Activated CD8-positive, alpha-beta T cell treated with anti-CD3 and anti-CD28 coated beads for 36 hours (primary cell): Measurements from ENCODE around the gene DSE. TPM values are rescaled to one million over a fixed set of nuclear protein-coding genes. Genes with fewer than 3 reads are reported as not detected.

Source experiments
- ATAC-seq: fragments of 200-7000 bp; cut with Tn5 transposase; one replicate; pipeline ENCODE4 v1.10.0; 2021; ENCODE audit warnings: mild to moderate bottlenecking, moderate library complexity
- CTCF ChIA-PET: fragments of 350-600 bp; sonication (Branson Sonifier 250); formaldehyde crosslinking; loops from one replicate; lab custom pipeline; 2021; ENCODE audit warnings: antibody characterized with exemption; lab: Charles Lee
- POLR2A ChIA-PET: fragments of 350-600 bp; sonication (Branson Sonifier 250); formaldehyde crosslinking; loops from one replicate; lab custom pipeline; 2021; ENCODE audit warnings: antibody characterized with exemption; lab: Charles Lee
- DNase-seq: peaks from one replicate; pipeline ENCODE4 v3.0.0-alpha.2; 2020
- H3K27ac Mint-ChIP-seq: one replicate; pipeline ENCODE4 v1.8.0; 2021; ENCODE audit warnings: mild to moderate bottlenecking, mixed read lengths
- H3K27me3 Mint-ChIP-seq: one replicate; pipeline ENCODE4 v1.8.0; 2021; ENCODE audit warnings: mixed read lengths
- H3K36me3 Mint-ChIP-seq: one replicate; pipeline ENCODE4 v1.8.0; 2021; ENCODE audit warnings: low read depth, mixed read lengths
- H3K4me1 Mint-ChIP-seq: one replicate; pipeline ENCODE4 v1.8.0; 2021; ENCODE audit warnings: low read depth, mixed read lengths
- H3K4me3 Mint-ChIP-seq: one replicate; pipeline ENCODE4 v1.8.0; 2021; ENCODE audit warnings: mild to moderate bottlenecking, moderate library complexity, mixed read lengths
- H3K9me3 Mint-ChIP-seq: one replicate; pipeline ENCODE4 v1.8.0; 2021; ENCODE audit warnings: mixed read lengths
- intact Hi-C: fragments of 100-400 bp; cut with micrococcal nuclease; formaldehyde crosslinking; loops from one replicate; pipeline ENCODE4 v1.10.0; 2022
- total RNA-seq, 2 experiments: library from RNA; stranded (reverse); gene quantifications; one replicate each; pipeline ENCODE4 v1.2.3, GENCODE V29; 2021
- TF ChIP-seq, protein P1 (sequence below): fragments of 200-600 bp; IDR thresholded peaks from one replicate; pipeline ENCODE4 v1.8.0; 2022; ENCODE audit warnings: antibody characterized with exemption, mild to moderate bottlenecking

The DSE gene
- total RNA-seq, 2 experiments from 2014 or later = 5.3 to 5.4 TPM

DNA sequence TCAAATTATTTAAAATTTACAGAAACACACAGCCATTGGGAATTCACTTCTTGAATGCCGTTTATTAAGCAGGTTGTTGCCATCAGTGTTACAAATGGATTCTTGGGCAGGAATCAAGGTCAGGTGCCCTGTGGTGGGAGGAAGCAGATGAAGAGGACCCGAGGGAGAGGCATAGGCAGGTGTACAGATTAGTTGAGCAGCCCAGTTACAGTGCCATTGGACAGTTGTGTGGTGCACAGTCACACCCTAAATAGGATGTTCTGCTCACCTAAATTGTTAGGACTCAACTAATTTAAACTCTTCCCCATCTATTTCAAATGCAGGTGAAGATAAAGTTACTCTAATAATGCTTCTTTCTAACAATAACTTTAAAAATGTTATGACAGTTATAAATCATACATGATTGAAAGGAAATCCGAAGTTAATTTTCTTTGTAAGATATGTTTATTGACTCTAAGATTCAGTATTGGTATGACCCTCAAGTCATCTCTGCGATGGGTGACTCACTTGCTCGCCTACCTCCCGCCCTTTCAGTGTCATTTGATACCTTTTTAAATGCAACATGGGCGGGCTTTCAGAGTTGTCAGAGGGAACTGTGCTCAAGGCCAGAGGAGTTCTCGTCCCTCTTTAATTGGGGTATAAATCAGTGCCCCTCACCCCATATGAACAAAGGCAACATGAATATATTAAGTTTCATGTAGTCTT lies 35.1 kb downstream of the DSE start:
- ATAC-seq (peak; percentile 75), DNase-seq (peak; percentile 37)
- no peak overlapping the region for H3K4me3 Mint-ChIP-seq
- CTCF ChIA-PET = interaction anchor here (0.6 to 0.9 kb wide), 2 partner anchors 13 to 89 kb away, joined by 3 read pairs; no protein-coding TSS in a partner anchor
- no peaks in the 10 kb centered on the region for H3K36me3 Mint-ChIP-seq
- TF ChIP-seq, protein P1, sequence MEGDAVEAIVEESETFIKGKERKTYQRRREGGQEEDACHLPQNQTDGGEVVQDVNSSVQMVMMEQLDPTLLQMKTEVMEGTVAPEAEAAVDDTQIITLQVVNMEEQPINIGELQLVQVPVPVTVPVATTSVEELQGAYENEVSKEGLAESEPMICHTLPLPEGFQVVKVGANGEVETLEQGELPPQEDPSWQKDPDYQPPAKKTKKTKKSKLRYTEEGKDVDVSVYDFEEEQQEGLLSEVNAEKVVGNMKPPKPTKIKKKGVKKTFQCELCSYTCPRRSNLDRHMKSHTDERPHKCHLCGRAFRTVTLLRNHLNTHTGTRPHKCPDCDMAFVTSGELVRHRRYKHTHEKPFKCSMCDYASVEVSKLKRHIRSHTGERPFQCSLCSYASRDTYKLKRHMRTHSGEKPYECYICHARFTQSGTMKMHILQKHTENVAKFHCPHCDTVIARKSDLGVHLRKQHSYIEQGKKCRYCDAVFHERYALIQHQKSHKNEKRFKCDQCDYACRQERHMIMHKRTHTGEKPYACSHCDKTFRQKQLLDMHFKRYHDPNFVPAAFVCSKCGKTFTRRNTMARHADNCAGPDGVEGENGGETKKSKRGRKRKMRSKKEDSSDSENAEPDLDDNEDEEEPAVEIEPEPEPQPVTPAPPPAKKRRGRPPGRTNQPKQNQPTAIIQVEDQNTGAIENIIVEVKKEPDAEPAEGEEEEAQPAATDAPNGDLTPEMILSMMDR = no peak
- H3K9me3 Mint-ChIP-seq = no peaks in the 10 kb centered on the region
- H3K4me1 Mint-ChIP-seq = peaks cover 4% of the 10 kb centered on the region
- POLR2A ChIA-PET = interaction anchor here (1.2 kb wide), 1 partner anchor 18 kb away, joined by 3 read pairs; no protein-coding TSS in a partner anchor
- intact Hi-C loops = no loop called here
- no peak overlapping the region for H3K27ac Mint-ChIP-seq
- no peaks in the 10 kb centered on the region for H3K27me3 Mint-ChIP-seq

DNA sequence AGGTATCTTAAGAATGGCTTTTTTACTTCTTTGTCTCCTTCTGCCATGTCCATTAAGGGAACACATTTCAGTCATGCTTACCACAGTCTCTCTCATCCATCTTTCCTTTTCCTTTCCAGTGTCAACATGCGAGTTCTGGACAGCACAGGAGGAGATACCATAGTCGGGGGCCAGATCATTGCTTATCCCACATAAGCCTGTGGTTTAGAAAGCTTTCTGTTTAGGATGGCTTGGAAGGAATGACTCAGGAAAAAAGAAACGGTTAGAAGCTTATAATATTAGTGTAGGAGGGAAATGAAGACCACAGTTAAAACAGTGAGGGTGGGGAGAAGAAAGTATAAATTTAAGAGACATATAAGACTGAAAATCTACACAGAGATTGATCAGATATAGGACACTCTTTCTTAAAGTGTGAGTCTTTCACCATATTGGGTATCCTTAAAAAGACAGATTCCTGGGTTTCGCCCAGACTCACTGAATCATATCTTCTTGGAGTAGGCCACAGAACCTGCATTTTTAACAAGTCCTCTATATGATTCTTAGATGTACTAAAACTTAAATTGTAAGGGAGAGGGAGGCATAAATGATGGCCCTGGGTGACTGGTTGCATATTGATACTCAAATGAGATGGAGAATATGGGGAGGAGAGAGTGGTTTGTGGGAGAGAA lies 36.1 kb downstream of the DSE start:
- H3K36me3 Mint-ChIP-seq = no peaks in the 10 kb centered on the region
- peaks cover 4% of the 10 kb centered on the region for H3K4me1 Mint-ChIP-seq
- ATAC-seq = no peak
- CTCF ChIA-PET = no interaction called here
- intact Hi-C loops = no loop called here
- no peak for DNase-seq
- no peak overlapping the region for H3K4me3 Mint-ChIP-seq
- POLR2A ChIA-PET = interaction anchor here (1.2 kb wide), 1 partner anchor 17 kb away, joined by 3 read pairs; no protein-coding TSS in a partner anchor
- no peak overlapping the region for H3K27ac Mint-ChIP-seq
- TF ChIP-seq, protein P1 = no peak
- no peaks in the 10 kb centered on the region for H3K27me3 Mint-ChIP-seq
- no peaks in the 10 kb centered on the region for H3K9me3 Mint-ChIP-seq

DNA sequence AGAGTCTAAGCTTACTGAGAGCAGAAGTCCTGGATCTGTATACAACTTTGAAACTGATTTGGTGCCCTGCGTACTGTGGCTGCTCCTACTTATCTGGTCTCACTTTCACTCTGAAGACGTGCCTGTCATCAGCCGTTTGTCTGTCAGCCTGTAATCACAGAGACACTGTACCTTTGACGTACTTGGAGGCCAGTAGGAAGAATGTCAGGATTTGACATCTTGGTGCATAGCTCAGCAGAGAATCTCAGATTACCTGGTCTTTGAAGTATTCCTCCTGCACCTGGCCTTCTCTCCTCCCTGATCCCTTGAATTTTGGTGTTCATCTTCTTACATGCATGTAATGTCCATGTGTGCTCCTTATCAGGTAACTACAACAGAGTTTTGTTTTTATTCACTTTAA lies 37.7 kb downstream of the DSE start:
- ChIA-PET CTCF (no interaction called here), POLR2A (no interaction called here)
- Mint-ChIP-seq H3K4me1 (peaks cover 4% of the 10 kb centered on the region), H3K4me3 (no peak overlapping the region), H3K27ac (no peak overlapping the region), H3K36me3 (no peaks in the 10 kb centered on the region), H3K27me3 (no peaks in the 10 kb centered on the region), H3K9me3 (no peaks in the 10 kb centered on the region)
- ATAC-seq = no peak
- TF ChIP-seq, protein P1 = no peak
- no peak for DNase-seq
- intact Hi-C loops = no loop called here

DNA sequence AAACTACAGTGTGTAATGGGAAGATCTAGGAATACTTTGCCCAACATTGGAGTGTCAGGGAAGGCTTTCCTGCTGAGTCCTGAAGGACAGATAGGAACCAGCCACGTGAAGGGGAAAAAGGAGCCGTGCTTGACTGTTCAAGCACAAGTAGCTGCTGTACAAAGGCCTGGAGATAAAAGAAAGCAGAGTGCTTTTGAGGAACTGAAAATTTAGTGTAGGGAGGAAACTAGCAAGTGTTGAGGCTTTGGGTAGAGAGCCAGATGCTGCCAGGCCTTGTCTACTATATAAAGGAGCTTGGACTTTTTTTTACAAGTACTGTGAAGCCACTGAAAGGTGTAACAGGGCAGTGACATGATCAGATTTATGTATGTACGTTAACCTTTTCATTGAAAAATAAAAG lies 39.0 kb downstream of the DSE start:
- ChIA-PET CTCF (interaction anchor here (1.1 kb wide), 1 partner anchor 35 kb away, joined by 3 read pairs; no protein-coding TSS in a partner anchor), POLR2A (no interaction called here)
- no peaks in the 10 kb centered on the region for H3K9me3 Mint-ChIP-seq
- intact Hi-C loops = no loop called here
- no peak for DNase-seq
- H3K27ac Mint-ChIP-seq = no peak overlapping the region
- H3K4me1 Mint-ChIP-seq = peaks cover 4% of the 10 kb centered on the region
- TF ChIP-seq, protein P1 = no peak
- H3K36me3 Mint-ChIP-seq = no peaks in the 10 kb centered on the region
- H3K4me3 Mint-ChIP-seq = no peak overlapping the region
- no peaks in the 10 kb centered on the region for H3K27me3 Mint-ChIP-seq
- no peak for ATAC-seq

DNA sequence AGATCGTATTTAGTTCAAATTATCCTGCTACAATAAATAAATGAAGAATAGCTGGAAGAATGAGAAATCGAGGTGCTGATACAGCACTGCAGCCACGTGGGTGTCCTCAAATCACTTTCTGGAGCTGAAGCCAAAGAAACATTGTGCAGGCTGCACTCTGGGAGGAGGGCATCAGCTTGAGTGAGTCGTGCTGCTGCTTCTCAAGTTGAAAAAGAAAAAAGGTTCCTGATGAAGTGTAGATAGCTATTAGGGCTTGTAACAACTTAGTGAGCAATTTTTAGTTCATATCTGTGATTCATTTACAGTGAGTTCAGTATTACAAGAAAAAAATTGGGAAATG lies 40.5 kb downstream of the DSE start:
- ChIA-PET CTCF (interaction anchor here (1.0 kb wide), 1 partner anchor 123 kb away, joined by 3 read pairs; no protein-coding TSS in a partner anchor), POLR2A (interaction anchor here (1.1 kb wide), 1 partner anchor 27 kb away, joined by 3 read pairs; no protein-coding TSS in a partner anchor)
- no peaks in the 10 kb centered on the region for H3K9me3 Mint-ChIP-seq

More for the DNA sequence above, 40.5 kb downstream of the DSE start:
- Mint-ChIP-seq H3K27ac (no peak overlapping the region), H3K27me3 (no peaks in the 10 kb centered on the region), H3K36me3 (no peaks in the 10 kb centered on the region), H3K4me3 (no peak overlapping the region), H3K4me1 (no peaks in the 10 kb centered on the region)
- ATAC-seq = no peak
- TF ChIP-seq, protein P1 = no peak
- intact Hi-C loops = no loop called here
- DNase-seq = no peak
